Epithelial cell of proximal tubule (primary cell): Measurements from ENCODE around the gene KLHL30. TPM values are rescaled to one million over a fixed set of nuclear protein-coding genes. Genes with fewer than 3 reads are reported as not detected.

Experiments used
- DNase-seq: peaks from one replicate; pipeline ENCODE4 v3.0.0-alpha.2; 2011; ENCODE audit warnings: low read depth
- H3K4me3 ChIP-seq: 2 replicates; pipeline ENCODE4 v1.5.1; 2011; ENCODE audit warnings: low read depth, mild to moderate bottlenecking, low read length
- CTCF ChIP-seq: conservative IDR thresholded peaks from 2 replicates; pipeline ENCODE4 v1.5.1; 2012; ENCODE audit warnings: low read depth, mild to moderate bottlenecking, low read length
- total RNA-seq: library from RNA; depleted of rRNA; stranded (reverse); fragments of >200 nt; gene quantifications from 2 replicates; pipeline ENCODE4 v1.2.3, GENCODE V29; 2015

KLHL30 gene
- total RNA-seq, 1 donor from 2014 or later, result 1.7 TPM

- no peak overlapping the region for H3K4me3 ChIP-seq
- no peak for TF ChIP-seq CTCF
- no peak for DNase-seq
These were observed 21.0 kb upstream of the KLHL30 start for GRCh38 chr2:238117199-238118154.

- no peak for TF ChIP-seq CTCF
These were observed 18.6 kb upstream of the KLHL30 start for GRCh38 chr2:238119756-238120462.

GRCh38 chr2:238120463-238121298, 17.8 kb upstream of the KLHL30 start:
- no peak overlapping the region for H3K4me3 ChIP-seq
- TF ChIP-seq CTCF, result no peak
- no peak for DNase-seq

More at GRCh38 chr2:238119756-238120462, 18.6 kb upstream of the KLHL30 start:
- no peak overlapping the region for H3K4me3 ChIP-seq
- DNase-seq, result no peak

- no peak for DNase-seq
- no peak overlapping the region for H3K4me3 ChIP-seq
- TF ChIP-seq CTCF, result no peak
These were observed 16.8 kb upstream of the KLHL30 start for GRCh38 chr2:238121511-238122286.

GRCh38 chr2:238122287-238123217, 15.9 kb upstream of the KLHL30 start:
- DNase-seq, result no peak
- TF ChIP-seq CTCF, result no peak
- H3K4me3 ChIP-seq, result no peak overlapping the region
